ENCODE measurements around the gene TRAF7.

Gene TRAF7

DNA sequence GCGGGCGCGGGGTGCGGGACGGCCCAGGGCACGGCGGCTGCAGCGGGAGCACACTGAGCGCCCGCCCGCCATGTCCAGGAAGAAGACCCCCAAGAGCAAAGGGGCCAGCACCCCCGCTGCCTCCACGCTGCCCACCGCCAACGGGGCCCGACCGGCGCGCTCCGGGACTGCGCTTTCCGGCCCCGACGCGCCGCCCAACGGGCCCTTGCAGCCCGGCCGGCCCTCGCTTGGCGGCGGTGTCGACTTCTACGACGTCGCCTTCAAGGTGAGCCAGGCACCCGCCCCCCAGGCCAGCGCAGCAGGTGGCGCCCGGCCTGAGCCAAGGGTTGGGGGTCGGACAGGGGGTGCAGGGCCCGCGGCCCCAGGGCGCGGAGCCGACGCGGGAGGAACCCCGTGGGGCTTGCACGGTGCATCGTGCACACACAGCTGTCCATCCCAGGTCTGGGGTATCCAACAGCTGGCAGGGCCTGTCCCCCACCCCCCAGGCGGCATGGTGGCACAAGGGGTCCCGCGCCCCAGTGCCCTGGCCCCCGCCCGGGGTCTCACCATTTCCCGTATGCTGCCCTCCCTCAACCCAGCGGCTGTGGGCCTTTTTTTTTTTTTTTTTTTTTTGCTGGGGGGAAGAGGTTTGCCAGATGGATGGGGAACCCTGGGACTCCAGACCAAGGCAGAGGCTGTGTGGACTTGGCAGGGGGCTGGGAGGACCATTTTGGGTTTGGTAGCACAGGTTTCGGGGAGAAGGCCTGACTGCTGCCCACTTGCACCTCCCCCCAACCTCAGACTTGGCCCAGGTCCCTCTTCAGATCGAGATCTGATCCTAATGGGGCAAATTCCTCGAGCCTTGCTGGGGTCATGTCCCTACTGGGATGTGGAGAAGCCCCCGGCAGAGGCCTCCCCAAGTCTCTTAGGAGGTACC lies 6.6 kb upstream of the TRAF7 start:
- peak overlapping the region; percentile 99 for H3K4me2 ChIP-seq (ENCODE audit: low read depth, low read length)
- DNase-seq = peak; percentile 42
- TF ChIP-seq, protein P1, sequence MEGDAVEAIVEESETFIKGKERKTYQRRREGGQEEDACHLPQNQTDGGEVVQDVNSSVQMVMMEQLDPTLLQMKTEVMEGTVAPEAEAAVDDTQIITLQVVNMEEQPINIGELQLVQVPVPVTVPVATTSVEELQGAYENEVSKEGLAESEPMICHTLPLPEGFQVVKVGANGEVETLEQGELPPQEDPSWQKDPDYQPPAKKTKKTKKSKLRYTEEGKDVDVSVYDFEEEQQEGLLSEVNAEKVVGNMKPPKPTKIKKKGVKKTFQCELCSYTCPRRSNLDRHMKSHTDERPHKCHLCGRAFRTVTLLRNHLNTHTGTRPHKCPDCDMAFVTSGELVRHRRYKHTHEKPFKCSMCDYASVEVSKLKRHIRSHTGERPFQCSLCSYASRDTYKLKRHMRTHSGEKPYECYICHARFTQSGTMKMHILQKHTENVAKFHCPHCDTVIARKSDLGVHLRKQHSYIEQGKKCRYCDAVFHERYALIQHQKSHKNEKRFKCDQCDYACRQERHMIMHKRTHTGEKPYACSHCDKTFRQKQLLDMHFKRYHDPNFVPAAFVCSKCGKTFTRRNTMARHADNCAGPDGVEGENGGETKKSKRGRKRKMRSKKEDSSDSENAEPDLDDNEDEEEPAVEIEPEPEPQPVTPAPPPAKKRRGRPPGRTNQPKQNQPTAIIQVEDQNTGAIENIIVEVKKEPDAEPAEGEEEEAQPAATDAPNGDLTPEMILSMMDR (IDR thresholded peaks at IDR 0.05; ENCODE audit: low read length) = peak; percentile 12; the same call in 1 of the 2 replicates
- TF ChIP-seq EZH2phosphoT487 (IDR thresholded peaks at IDR 0.05; ENCODE audit: low read length) = no peak
- peaks cover 14% of the 10 kb centered on the region for H3K79me2 ChIP-seq (ENCODE audit: low read length)
- H3F3A ChIP-seq (ENCODE audit: insufficient read depth, low read length) = peaks cover 61% of the 10 kb centered on the region
- H3K27ac ChIP-seq (ENCODE audit: low read length) = no peak overlapping the region
- H3K9ac ChIP-seq (ENCODE audit: low read length) = peak overlapping the region; percentile 60; the same call in 1 of the 2 replicates
- peaks cover 27% of the 10 kb centered on the region for H3K4me1 ChIP-seq (ENCODE audit: low read length)
- H4K20me1 ChIP-seq (ENCODE audit: insufficient read depth, low read length) = peaks cover 36% of the 10 kb centered on the region
- no peaks in the 10 kb centered on the region for H3K9me2 ChIP-seq (replicated peaks; ENCODE audit: insufficient read depth, low read length)
- peaks cover 3% of the 10 kb centered on the region; the same call in 1 of the 2 replicates for H3K36me3 ChIP-seq (replicated peaks; ENCODE audit: insufficient read depth, low read length)
- H3K4me3 ChIP-seq (ENCODE audit: low read length) = peak overlapping the region; percentile 67
- peak overlapping the region; percentile 58 for H2AFZ ChIP-seq (ENCODE audit: low read length)
- no peaks in the 10 kb centered on the region for H3K9me3 ChIP-seq (replicated peaks; ENCODE audit: insufficient read depth, low read length)
- no peaks in the 10 kb centered on the region for H3K27me3 ChIP-seq (replicated peaks; ENCODE audit: insufficient read depth, low read length)

DNA sequence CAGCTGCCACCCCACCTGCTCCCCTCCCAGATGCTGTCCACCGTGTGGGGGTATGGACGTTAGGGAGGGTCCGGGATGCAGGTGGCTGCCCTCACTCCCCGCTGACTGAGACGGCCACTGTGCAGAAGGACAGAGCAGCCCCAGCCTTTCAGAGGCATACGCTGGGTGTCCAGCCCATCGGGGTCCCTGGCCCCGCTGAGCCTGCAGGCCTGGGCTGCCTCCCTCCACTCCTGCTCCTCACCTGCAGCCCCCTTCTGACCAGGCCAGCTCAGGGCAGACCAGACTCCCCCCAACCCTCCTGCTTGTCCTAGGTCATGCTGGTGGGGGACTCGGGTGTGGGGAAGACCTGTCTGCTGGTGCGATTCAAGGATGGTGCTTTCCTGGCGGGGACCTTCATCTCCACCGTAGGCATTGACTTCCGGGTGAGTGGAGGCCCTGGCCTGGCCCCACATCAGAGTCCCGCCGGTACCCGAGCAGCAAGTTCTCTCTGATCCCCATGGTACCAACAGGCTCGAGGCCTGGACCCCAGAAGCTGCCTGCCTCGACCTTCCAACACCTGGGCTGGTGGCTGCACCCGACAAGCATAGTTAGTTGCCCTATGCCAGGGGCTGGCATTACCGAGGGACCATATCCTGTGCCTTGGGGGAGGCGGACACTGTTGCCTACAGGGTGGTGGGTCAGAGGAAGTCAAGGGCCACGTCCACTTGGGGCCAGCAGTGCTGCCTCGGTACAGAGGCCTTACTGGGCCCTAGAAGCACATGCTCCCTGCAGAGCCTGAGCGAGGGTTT lies 5.8 kb upstream of the TRAF7 start:
- H3F3A ChIP-seq (ENCODE audit: insufficient read depth, low read length) = peaks cover 70% of the 10 kb centered on the region

DNA sequence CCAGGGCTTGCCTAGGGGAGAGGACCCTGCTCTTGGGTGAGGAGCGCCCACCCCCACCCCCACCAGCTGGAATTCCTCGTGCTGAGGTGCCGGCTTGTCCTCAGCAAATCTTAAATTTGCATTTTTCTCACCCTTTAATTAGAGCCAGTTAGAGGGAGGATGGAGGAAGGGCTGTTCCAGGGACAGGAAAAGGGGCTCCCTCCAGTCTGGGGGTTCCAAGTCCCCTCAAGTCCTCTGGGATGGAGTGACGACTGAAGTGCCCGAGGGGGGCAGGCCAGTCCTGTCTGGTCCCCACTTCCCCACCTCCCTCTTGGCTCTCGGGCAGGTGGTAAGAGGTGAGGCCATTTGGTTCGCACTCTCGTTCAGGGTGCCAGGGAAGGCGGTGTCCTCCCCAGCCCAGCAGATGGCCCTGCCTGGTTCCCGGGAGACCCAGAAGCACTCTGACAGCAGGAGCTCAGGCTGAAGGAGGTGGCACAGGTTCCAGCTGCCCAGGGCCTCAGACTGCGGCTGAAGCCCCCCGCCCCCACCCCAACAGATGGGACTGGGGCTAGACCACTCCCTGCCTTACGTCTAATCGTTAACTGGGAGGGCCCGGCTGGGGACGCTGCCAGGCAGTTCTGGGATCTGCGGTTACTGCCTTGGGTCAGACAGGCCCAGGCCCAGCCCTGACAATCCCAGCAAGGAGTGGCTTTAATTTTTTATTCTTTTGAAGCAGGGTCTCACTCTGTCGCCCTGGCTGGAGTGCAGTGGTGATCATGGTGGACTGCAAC lies 5.0 kb upstream of the TRAF7 start:
- Histone ChIP-seq H3F3A (ENCODE audit: insufficient read depth, low read length) (peaks cover 73% of the 10 kb centered on the region), H3K27me3 (replicated peaks; ENCODE audit: insufficient read depth, low read length) (no peaks in the 10 kb centered on the region), H3K27ac (ENCODE audit: low read length) (no peak overlapping the region), H3K36me3 (replicated peaks; ENCODE audit: insufficient read depth, low read length) (peaks cover 4% of the 10 kb centered on the region; the same call in 1 of the 2 replicates), H4K20me1 (ENCODE audit: insufficient read depth, low read length) (peaks cover 37% of the 10 kb centered on the region), H3K9me2 (replicated peaks; ENCODE audit: insufficient read depth, low read length) (no peaks in the 10 kb centered on the region), H2AFZ (ENCODE audit: low read length) (no peak overlapping the region), H3K9me3 (replicated peaks; ENCODE audit: insufficient read depth, low read length) (no peaks in the 10 kb centered on the region), H3K4me2 (ENCODE audit: low read depth, low read length) (peak overlapping the region; percentile 99; the same call in 1 of the 2 replicates), H3K4me3 (ENCODE audit: low read length) (no peak overlapping the region), H3K79me2 (ENCODE audit: low read length) (peaks cover 26% of the 10 kb centered on the region), H3K4me1 (ENCODE audit: low read length) (peaks cover 29% of the 10 kb centered on the region), H3K9ac (ENCODE audit: low read length) (no peak overlapping the region)
- no peak for DNase-seq
- TF ChIP-seq EZH2 (optimal IDR thresholded peaks at IDR 0.05; ENCODE audit: low read depth, low read length) = no peak
- TF ChIP-seq EZH2phosphoT487 (IDR thresholded peaks at IDR 0.05; ENCODE audit: low read length) = no peak
- TF ChIP-seq, protein P1 (IDR thresholded peaks at IDR 0.05; ENCODE audit: low read length) = no peak

More for the DNA sequence above, 5.8 kb upstream of the TRAF7 start:
- Histone ChIP-seq H3K79me2 (ENCODE audit: low read length) (peaks cover 23% of the 10 kb centered on the region), H3K27me3 (replicated peaks; ENCODE audit: insufficient read depth, low read length) (no peaks in the 10 kb centered on the region), H3K9me2 (replicated peaks; ENCODE audit: insufficient read depth, low read length) (no peaks in the 10 kb centered on the region), H3K9ac (ENCODE audit: low read length) (peak overlapping the region; percentile 60; the same call in 1 of the 2 replicates), H3K36me3 (replicated peaks; ENCODE audit: insufficient read depth, low read length) (peaks cover 4% of the 10 kb centered on the region; the same call in 1 of the 2 replicates), H3K27ac (ENCODE audit: low read length) (no peak overlapping the region), H3K9me3 (replicated peaks; ENCODE audit: insufficient read depth, low read length) (no peaks in the 10 kb centered on the region), H3K4me3 (ENCODE audit: low read length) (peak overlapping the region; percentile 67), H4K20me1 (ENCODE audit: insufficient read depth, low read length) (peaks cover 37% of the 10 kb centered on the region), H2AFZ (ENCODE audit: low read length) (no peak overlapping the region), H3K4me1 (ENCODE audit: low read length) (peaks cover 29% of the 10 kb centered on the region), H3K4me2 (ENCODE audit: low read depth, low read length) (peak overlapping the region; percentile 99)
- DNase-seq = peak; percentile 18
- TF ChIP-seq EZH2phosphoT487 (IDR thresholded peaks at IDR 0.05; ENCODE audit: low read length) (no peak), EZH2 (optimal IDR thresholded peaks at IDR 0.05; ENCODE audit: low read depth, low read length) (no peak)
- TF ChIP-seq, protein P1 (IDR thresholded peaks at IDR 0.05; ENCODE audit: low read length) = no peak

All from MM.1S (cell line).